Skeletal muscle cell (primary cell): ENCODE data around the gene MAPRE2.

Experiments
- DNase-seq: peaks from one replicate; pipeline ENCODE4 v3.0.0-alpha.2; 2010; ENCODE audit warnings: low read depth
- H3K4me3 ChIP-seq: 2 replicates; pipeline ENCODE4 v1.5.1; 2011; ENCODE audit warnings: low read depth, mild to moderate bottlenecking, control low read depth, low read length, moderate library complexity

MAPRE2 gene

GRCh38 chr18:35059280-35059927 lies 18.2 kb downstream of the MAPRE2 start:
- no peak overlapping the region for H3K4me3 ChIP-seq

GRCh38 chr18:35060122-35060815 lies 19.1 kb downstream of the MAPRE2 start:
- DNase-seq: no peak
- no peak overlapping the region for H3K4me3 ChIP-seq

More at GRCh38 chr18:35059280-35059927, 18.2 kb downstream of the MAPRE2 start:
- DNase-seq: no peak

- no peak overlapping the region for H3K4me3 ChIP-seq
- DNase-seq: no peak
Measured at GRCh38 chr18:35061336-35061735, 20.1 kb downstream of the MAPRE2 start.

GRCh38 chr18:35061804-35062203 lies 20.6 kb downstream of the MAPRE2 start:
- no peak overlapping the region for H3K4me3 ChIP-seq
- DNase-seq: no peak

GRCh38 chr18:35062408-35062807 lies 21.2 kb downstream of the MAPRE2 start:
- no peak for DNase-seq
- no peak overlapping the region for H3K4me3 ChIP-seq

- H3K4me3 ChIP-seq: no peak overlapping the region
- DNase-seq: no peak
Measured at GRCh38 chr18:35063875-35064690, 22.9 kb downstream of the MAPRE2 start.

- H3K4me3 ChIP-seq: no peak overlapping the region
- DNase-seq: no peak
Measured at GRCh38 chr18:35067454-35067853, 26.2 kb downstream of the MAPRE2 start.

- H3K4me3 ChIP-seq: no peak overlapping the region
- DNase-seq: no peak
Measured at GRCh38 chr18:35071819-35072247, 30.6 kb downstream of the MAPRE2 start.

DNA sequence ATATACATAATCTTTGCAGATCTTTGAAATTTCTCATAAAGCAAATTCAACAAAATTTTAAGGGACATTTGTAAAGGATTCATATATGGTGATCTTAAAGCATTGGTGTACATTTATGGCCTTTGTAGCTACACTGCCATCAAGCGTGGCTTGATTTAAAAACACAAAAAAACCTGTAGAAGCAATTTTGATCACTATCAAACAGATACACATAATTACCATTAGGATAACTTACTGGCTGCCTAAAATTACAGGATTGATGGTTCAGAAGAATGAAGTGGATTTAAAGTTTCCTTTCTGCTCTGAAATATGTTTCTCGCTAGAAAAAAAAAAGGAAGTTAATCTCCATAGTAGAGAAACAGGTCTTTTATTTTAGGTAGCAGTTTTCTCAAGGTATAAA lies 31.4 kb downstream of the MAPRE2 start:
- H3K4me3 ChIP-seq: no peak overlapping the region
- no peak for DNase-seq

GRCh38 chr18:35073186-35074105 lies 32.2 kb downstream of the MAPRE2 start:
- DNase-seq: no peak
- no peak overlapping the region for H3K4me3 ChIP-seq

GRCh38 chr18:35074581-35074980 lies 33.4 kb downstream of the MAPRE2 start:
- H3K4me3 ChIP-seq: no peak overlapping the region
- no peak for DNase-seq

GRCh38 chr18:35075132-35075531 lies 33.9 kb downstream of the MAPRE2 start:
- H3K4me3 ChIP-seq: no peak overlapping the region
- DNase-seq: no peak

GRCh38 chr18:35076135-35076924 lies 35.1 kb downstream of the MAPRE2 start:
- H3K4me3 ChIP-seq: no peak overlapping the region
- DNase-seq: no peak

- H3K4me3 ChIP-seq: no peak overlapping the region
- DNase-seq: no peak
Measured at GRCh38 chr18:35077937-35078336, 36.7 kb downstream of the MAPRE2 start.

DNA sequence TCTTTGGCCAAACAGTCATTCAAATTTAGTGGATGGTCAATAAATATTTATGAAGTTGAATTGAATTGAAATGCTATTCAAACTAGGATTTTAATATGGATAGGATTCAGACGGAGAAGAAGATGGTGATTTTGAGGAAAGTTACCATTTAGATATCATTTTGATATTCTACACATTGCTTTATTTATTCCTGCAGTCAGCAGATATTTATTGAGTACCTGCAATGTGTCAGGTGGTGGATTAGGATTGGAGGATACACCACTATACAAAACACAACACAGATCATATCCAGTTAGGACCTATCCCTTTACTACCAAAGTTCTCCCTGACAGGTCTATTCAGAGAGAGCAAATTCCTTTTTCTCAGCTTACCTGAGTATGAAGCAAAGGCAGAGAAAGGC lies 38.8 kb downstream of the MAPRE2 start:
- no peak overlapping the region for H3K4me3 ChIP-seq
- no peak for DNase-seq

DNA sequence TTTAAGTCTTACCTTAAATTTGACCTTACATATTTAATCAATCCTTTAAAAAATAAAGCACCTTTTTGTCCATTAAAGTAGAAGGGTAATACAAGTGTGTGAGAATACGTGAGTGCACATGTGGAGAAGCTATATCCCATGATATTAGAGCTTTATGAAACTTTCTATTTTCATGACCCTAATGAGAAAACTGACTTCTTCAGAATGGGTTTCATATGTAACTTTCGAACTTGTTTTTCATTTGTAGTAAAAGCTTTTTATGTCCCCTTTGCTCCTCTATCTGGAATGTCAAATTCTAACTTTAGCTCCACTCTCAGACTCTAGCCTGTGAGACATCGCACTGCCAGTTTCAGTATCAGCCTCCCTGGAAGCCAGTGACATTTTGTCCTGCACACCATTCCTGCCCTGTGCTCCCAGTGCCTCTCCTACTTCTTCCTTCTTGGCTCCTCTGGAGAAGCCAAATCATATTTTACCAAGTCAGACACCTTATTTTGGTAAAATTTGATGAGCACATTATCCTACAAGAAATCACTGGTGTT lies 42.0 kb downstream of the MAPRE2 start:
- H3K4me3 ChIP-seq: no peak overlapping the region
- no peak for DNase-seq

DNA sequence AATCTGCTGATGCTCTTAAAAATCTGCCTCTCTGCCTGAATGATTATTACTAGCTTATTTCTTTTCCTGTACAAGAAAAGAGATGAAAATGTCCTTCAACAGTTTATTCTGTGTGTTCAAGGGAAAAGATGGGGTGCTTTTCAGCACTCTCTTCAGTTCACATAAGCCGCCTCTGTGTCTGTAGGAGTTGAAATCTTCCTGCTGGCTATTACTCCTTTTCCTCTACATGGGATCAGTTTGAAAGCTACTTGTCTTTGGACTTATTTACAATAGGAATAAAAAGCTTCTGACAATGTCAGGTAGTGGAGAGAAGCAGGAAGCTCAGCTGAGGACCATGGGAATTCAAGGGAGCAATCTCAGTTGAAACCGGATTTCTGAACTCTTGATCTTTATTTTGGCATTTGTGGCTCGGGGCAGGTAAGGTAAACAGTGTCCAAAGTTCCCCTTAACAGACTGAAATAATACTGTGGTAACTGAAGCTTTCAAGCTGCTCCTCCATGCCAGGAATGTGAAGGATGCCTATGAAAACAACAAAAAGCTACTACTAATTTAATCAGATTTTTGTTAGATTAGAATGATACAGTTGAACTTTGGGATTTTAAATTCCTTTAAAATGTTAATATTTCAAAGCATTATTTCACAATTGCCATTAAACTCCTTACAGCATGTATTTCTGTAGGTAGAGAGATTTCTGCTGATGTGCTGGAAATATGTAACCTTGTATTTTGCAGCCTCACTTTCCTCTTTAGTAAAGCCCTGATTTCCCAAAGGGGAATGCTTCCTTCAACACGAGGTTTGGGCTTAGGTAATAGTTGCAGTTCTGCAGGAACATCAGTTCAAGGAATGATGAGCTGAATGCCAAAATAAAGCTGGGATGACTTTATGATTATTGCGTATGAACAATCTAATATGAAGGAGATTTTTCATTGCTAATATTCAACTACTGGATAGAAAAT lies 43.6 kb downstream of the MAPRE2 start:
- DNase-seq: no peak

More for the DNA sequence above, 43.6 kb downstream of the MAPRE2 start:
- no peak overlapping the region for H3K4me3 ChIP-seq
